NB4 (cell line): ENCODE measurements around the gene EPN2.

ENCODE experiments used
- DNase-seq: peaks from one replicate; pipeline ENCODE4 v3.0.0; 2010; ENCODE audit warnings: low read depth
- H3K4me3 ChIP-seq: one replicate; pipeline ENCODE4 v1.5.1; 2011; ENCODE audit warnings: mild to moderate bottlenecking, low read depth, low read length, moderate library complexity
- CTCF ChIP-seq: IDR thresholded peaks from one replicate; pipeline ENCODE4 v1.5.1; 2012; ENCODE audit warnings: low read depth, low read length
- MAX ChIP-seq: IDR thresholded peaks from 2 replicates; pipeline ENCODE4 v1.6.1; 2011; ENCODE audit warnings: low read depth, low read length
- MYC ChIP-seq: IDR thresholded peaks from 2 replicates; pipeline ENCODE4 v1.6.1; 2011; ENCODE audit warnings: low read depth, low read length
- POLR2A ChIP-seq: IDR thresholded peaks from 2 replicates; pipeline ENCODE4 v1.6.1; 2011; ENCODE audit warnings: mild to moderate bottlenecking; ENCODE audit not compliant: insufficient read length; ENCODE audit errors: extremely low read depth

The EPN2 gene

GRCh38 chr17:19296786-19297778 is 59.9 kb downstream of the EPN2 start:
- no peak for DNase-seq
- no peak for TF ChIP-seq CTCF
- TF ChIP-seq POLR2A = no peak
- no peak overlapping the region for H3K4me3 ChIP-seq

GRCh38 chr17:19298569-19299213 is 61.5 kb downstream of the EPN2 start:
- DNase-seq = no peak
- TF ChIP-seq CTCF = no peak
- TF ChIP-seq MAX = no peak
- TF ChIP-seq MYC = no peak
- no peak for TF ChIP-seq POLR2A
- H3K4me3 ChIP-seq = no peak overlapping the region

GRCh38 chr17:19299214-19299747 is 62.1 kb downstream of the EPN2 start:
- TF ChIP-seq MAX (no peak), MYC (no peak), POLR2A (no peak), CTCF (no peak)
- H3K4me3 ChIP-seq = no peak overlapping the region
- no peak for DNase-seq

- H3K4me3 ChIP-seq = no peak overlapping the region
- TF ChIP-seq CTCF = no peak
- TF ChIP-seq POLR2A = no peak
- no peak for TF ChIP-seq MAX
- no peak for TF ChIP-seq MYC
- no peak for DNase-seq
Observed at GRCh38 chr17:19299866-19300265, 62.7 kb downstream of the EPN2 start.

GRCh38 chr17:19301274-19301951 is 64.2 kb downstream of the EPN2 start:
- DNase-seq = no peak
- H3K4me3 ChIP-seq = no peak overlapping the region
- TF ChIP-seq POLR2A (no peak), CTCF (no peak), MAX (no peak), MYC (no peak)
